ENCODE data around the gene ARHGDIA.

DNA sequence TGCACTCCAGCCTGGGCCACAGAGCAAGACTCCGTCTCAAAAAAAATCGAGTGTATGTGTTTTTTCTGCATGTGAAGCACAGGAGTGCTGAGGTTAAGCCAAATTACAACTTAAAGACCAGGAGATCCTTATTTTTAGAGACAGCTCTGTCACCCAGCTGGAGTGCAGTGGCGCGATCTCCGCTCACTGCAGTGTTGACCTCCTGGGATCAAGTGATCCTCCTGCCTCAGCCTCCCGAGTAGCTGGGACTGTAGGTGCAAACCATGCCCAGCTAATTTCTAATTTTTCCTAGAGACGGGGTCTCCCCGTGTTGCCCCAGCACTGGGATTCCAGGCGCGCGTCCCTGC is 28.8 kb downstream of the ARHGDIA start:
- TF ChIP-seq, protein P1, sequence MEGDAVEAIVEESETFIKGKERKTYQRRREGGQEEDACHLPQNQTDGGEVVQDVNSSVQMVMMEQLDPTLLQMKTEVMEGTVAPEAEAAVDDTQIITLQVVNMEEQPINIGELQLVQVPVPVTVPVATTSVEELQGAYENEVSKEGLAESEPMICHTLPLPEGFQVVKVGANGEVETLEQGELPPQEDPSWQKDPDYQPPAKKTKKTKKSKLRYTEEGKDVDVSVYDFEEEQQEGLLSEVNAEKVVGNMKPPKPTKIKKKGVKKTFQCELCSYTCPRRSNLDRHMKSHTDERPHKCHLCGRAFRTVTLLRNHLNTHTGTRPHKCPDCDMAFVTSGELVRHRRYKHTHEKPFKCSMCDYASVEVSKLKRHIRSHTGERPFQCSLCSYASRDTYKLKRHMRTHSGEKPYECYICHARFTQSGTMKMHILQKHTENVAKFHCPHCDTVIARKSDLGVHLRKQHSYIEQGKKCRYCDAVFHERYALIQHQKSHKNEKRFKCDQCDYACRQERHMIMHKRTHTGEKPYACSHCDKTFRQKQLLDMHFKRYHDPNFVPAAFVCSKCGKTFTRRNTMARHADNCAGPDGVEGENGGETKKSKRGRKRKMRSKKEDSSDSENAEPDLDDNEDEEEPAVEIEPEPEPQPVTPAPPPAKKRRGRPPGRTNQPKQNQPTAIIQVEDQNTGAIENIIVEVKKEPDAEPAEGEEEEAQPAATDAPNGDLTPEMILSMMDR (conservative IDR thresholded peaks at IDR 0.05; ENCODE audit: low read depth, low read length): no peak
- no peak for TF ChIP-seq EZH2 (IDR thresholded peaks at IDR 0.05; ENCODE audit: borderline replicate concordance, low read depth, low read length, poor library complexity, severe bottlenecking)

All from A673 (cell line).